HEK293 (cell line): Measurements from ENCODE around the gene KMT2A.

Experiments used
- BCL11B ChIP-seq: fragments of 450-650 bp; formaldehyde crosslinking; IDR thresholded peaks from 2 replicates; pipeline ENCODE4 v1.5.1; 2016; ENCODE audit warnings: low read depth, missing biosample characterization, missing genetic modification characterization
- CTCF ChIP-seq: fragments of 450-650 bp; formaldehyde crosslinking; IDR thresholded peaks from 2 replicates; pipeline ENCODE4 v1.5.1; 2016; ENCODE audit warnings: missing biosample characterization, missing genetic modification characterization
- GLI4 ChIP-seq: fragments of 450-650 bp; formaldehyde crosslinking; IDR thresholded peaks from 2 replicates; pipeline ENCODE4 v1.5.1; 2016; ENCODE audit warnings: missing biosample characterization, missing genetic modification characterization
- HOXA7 ChIP-seq: sonication (generic); formaldehyde crosslinking; IDR thresholded peaks from 2 replicates; pipeline ENCODE4 v1.8.1; 2022; ENCODE audit warnings: missing genetic modification reagents, borderline replicate concordance
- PATZ1 ChIP-seq: fragments of 450-650 bp; formaldehyde crosslinking; IDR thresholded peaks from 2 replicates; pipeline ENCODE4 v1.5.1; 2016; ENCODE audit warnings: missing biosample characterization, missing genetic modification characterization
- REST ChIP-seq: fragments of 450-650 bp; formaldehyde crosslinking; IDR thresholded peaks from 2 replicates; pipeline ENCODE4 v1.5.1; 2016; ENCODE audit warnings: missing biosample characterization, missing genetic modification characterization
- WT1 ChIP-seq: fragments of 450-650 bp; formaldehyde crosslinking; IDR thresholded peaks from 2 replicates; pipeline ENCODE4 v1.5.1; 2016; ENCODE audit warnings: missing biosample characterization, missing genetic modification characterization
- ZNF10 ChIP-seq: fragments of 450-650 bp; formaldehyde crosslinking; IDR thresholded peaks from 2 replicates; pipeline ENCODE4 v1.5.1; 2017; ENCODE audit warnings: missing biosample characterization, missing genetic modification characterization
- ZNF302 ChIP-seq: fragments of 450-650 bp; formaldehyde crosslinking; IDR thresholded peaks from 2 replicates; pipeline ENCODE4 v1.5.1; 2016; ENCODE audit warnings: missing biosample characterization, missing genetic modification characterization, low read depth
- ZNF423 ChIP-seq: fragments of 450-650 bp; formaldehyde crosslinking; IDR thresholded peaks from 2 replicates; pipeline ENCODE4 v1.5.1; 2016; ENCODE audit warnings: missing biosample characterization, missing genetic modification characterization
- ZNF449 ChIP-seq: fragments of 450-650 bp; formaldehyde crosslinking; IDR thresholded peaks from 2 replicates; pipeline ENCODE4 v1.5.1; 2017; ENCODE audit warnings: missing biosample characterization, mild to moderate bottlenecking, missing genetic modification characterization, moderate library complexity
- ZSCAN23 ChIP-seq: fragments of 450-650 bp; formaldehyde crosslinking; IDR thresholded peaks from 2 replicates; pipeline ENCODE4 v1.5.1; 2016; ENCODE audit warnings: missing biosample characterization, missing genetic modification characterization
- TF ChIP-seq, protein P1 (sequence below): fragments of 450-650 bp; formaldehyde crosslinking; IDR thresholded peaks from 2 replicates; pipeline ENCODE4 v1.5.1; 2016; ENCODE audit warnings: missing biosample characterization, missing genetic modification characterization, borderline replicate concordance

GRCh38 chr11:118411530-118411929 lies 24.8 kb upstream of the KMT2A start:
- no peak for TF ChIP-seq ZNF302
- no peak for TF ChIP-seq CTCF (tag by site-specific recombination)
- TF ChIP-seq, protein P1, sequence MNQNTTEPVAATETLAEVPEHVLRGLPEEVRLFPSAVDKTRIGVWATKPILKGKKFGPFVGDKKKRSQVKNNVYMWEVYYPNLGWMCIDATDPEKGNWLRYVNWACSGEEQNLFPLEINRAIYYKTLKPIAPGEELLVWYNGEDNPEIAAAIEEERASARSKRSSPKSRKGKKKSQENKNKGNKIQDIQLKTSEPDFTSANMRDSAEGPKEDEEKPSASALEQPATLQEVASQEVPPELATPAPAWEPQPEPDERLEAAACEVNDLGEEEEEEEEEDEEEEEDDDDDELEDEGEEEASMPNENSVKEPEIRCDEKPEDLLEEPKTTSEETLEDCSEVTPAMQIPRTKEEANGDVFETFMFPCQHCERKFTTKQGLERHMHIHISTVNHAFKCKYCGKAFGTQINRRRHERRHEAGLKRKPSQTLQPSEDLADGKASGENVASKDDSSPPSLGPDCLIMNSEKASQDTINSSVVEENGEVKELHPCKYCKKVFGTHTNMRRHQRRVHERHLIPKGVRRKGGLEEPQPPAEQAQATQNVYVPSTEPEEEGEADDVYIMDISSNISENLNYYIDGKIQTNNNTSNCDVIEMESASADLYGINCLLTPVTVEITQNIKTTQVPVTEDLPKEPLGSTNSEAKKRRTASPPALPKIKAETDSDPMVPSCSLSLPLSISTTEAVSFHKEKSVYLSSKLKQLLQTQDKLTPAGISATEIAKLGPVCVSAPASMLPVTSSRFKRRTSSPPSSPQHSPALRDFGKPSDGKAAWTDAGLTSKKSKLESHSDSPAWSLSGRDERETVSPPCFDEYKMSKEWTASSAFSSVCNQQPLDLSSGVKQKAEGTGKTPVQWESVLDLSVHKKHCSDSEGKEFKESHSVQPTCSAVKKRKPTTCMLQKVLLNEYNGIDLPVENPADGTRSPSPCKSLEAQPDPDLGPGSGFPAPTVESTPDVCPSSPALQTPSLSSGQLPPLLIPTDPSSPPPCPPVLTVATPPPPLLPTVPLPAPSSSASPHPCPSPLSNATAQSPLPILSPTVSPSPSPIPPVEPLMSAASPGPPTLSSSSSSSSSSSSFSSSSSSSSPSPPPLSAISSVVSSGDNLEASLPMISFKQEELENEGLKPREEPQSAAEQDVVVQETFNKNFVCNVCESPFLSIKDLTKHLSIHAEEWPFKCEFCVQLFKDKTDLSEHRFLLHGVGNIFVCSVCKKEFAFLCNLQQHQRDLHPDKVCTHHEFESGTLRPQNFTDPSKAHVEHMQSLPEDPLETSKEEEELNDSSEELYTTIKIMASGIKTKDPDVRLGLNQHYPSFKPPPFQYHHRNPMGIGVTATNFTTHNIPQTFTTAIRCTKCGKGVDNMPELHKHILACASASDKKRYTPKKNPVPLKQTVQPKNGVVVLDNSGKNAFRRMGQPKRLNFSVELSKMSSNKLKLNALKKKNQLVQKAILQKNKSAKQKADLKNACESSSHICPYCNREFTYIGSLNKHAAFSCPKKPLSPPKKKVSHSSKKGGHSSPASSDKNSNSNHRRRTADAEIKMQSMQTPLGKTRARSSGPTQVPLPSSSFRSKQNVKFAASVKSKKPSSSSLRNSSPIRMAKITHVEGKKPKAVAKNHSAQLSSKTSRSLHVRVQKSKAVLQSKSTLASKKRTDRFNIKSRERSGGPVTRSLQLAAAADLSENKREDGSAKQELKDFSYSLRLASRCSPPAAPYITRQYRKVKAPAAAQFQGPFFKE (tag by site-specific recombination): no peak
- TF ChIP-seq REST (tag by site-specific recombination): no peak
- no peak for TF ChIP-seq ZSCAN23 (tag by site-specific recombination)
- no peak for TF ChIP-seq GLI4 (tag by site-specific recombination)
- TF ChIP-seq WT1: no peak
- no peak for TF ChIP-seq ZNF449
- TF ChIP-seq ZNF10: no peak
- no peak for TF ChIP-seq PATZ1 (tag by site-specific recombination)
- TF ChIP-seq BCL11B (tag by site-specific recombination): no peak
- TF ChIP-seq HOXA7 (CRISPR knock-in tag): no peak
- no peak for TF ChIP-seq ZNF423 (tag by site-specific recombination)
